ENCODE results near the gene CTU2. TPM values are rescaled to one million over a fixed set of nuclear protein-coding genes. Genes with fewer than 3 reads are reported as not detected.

The CTU2 gene
- total RNA-seq, 1 experiment from 2014 or later: 24.8 TPM

DNA sequence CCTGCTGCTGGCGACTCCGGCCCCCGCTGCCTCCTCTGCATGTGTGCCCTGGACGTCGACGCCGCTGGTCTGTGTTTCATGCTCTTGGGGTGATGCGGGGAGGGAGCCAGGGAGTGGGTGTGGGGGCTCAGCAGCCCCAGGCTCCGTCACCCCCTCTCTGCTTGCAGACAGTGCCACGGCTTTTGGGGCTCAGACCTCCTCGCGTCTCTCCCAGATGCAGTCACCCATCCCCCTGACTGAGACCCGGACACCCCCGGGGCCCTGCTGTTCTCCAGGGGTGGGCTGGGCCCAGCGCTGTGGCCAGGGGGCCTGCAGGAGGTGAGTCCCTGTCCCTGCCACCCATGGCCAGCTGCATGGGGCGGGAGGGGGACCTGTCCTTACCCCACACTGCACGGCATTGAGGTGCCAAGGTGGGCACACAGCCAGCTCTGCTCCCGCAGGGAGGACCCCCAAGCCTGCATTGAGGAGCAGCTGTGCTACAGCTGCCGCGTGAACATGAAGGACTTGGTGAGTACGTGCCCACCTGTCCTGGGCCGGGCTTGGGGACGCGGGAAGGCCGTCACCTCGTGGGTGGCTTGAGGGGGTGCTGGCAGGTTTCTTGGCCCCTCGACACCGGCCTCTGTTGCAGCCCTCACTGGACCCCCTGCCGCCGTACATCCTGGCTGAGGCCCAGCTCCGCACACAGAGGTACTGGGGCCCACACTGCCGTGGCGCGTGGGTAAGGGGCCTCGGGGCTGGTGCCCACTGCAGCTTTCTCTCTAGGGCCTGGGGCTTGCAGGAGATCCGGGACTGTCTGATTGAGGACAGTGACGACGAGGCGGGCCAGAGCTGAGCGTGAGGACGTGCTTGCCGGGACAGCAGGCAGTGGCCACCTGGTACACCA, 8.4 kb downstream of the CTU2 start:
- H3K4me1 ChIP-seq (ENCODE audit: control insufficient read depth, insufficient read depth, low read length): no peaks in the 10 kb centered on the region; the same call in 1 of the 2 replicates
- ATAC-seq (no peak), DNase-seq (ENCODE audit: low read depth, low spot score) (no peak)
- H3K36me3 ChIP-seq (ENCODE audit: control insufficient read depth, insufficient read depth, low read length): no peaks in the 10 kb centered on the region; the same call in 1 of the 2 replicates
- no peaks in the 10 kb centered on the region for H3K9me3 ChIP-seq (ENCODE audit: control insufficient read depth, insufficient read depth, low read depth, low read length)
- no peak overlapping the region for H3K4me3 ChIP-seq (ENCODE audit: low read depth in 2 of 2, low read length in 2 of 2)
- BruUV-seq (replicated peaks): no TSS peak
- intact Hi-C loops (cut with micrococcal nuclease; ENCODE audit: unreplicated experiment) (no loop called here), in situ Hi-C loops (cut with HindIII; ENCODE audit: low pct_unique_long_range_greater_than_20kb, low sequenced_read_pairs) (no loop called here)
- TF ChIP-seq SIN3A (IDR thresholded peaks at IDR 0.05; ENCODE audit: borderline replicate concordance, insufficient read depth, low read depth, low read length): no peak
- TF ChIP-seq, protein P1, sequence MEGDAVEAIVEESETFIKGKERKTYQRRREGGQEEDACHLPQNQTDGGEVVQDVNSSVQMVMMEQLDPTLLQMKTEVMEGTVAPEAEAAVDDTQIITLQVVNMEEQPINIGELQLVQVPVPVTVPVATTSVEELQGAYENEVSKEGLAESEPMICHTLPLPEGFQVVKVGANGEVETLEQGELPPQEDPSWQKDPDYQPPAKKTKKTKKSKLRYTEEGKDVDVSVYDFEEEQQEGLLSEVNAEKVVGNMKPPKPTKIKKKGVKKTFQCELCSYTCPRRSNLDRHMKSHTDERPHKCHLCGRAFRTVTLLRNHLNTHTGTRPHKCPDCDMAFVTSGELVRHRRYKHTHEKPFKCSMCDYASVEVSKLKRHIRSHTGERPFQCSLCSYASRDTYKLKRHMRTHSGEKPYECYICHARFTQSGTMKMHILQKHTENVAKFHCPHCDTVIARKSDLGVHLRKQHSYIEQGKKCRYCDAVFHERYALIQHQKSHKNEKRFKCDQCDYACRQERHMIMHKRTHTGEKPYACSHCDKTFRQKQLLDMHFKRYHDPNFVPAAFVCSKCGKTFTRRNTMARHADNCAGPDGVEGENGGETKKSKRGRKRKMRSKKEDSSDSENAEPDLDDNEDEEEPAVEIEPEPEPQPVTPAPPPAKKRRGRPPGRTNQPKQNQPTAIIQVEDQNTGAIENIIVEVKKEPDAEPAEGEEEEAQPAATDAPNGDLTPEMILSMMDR (IDR thresholded peaks at IDR 0.05): no peak
- no peak for TF ChIP-seq TCF7L2 (IDR thresholded peaks at IDR 0.05; ENCODE audit: low read depth, low read length)
- TF ChIP-seq, protein P2, sequence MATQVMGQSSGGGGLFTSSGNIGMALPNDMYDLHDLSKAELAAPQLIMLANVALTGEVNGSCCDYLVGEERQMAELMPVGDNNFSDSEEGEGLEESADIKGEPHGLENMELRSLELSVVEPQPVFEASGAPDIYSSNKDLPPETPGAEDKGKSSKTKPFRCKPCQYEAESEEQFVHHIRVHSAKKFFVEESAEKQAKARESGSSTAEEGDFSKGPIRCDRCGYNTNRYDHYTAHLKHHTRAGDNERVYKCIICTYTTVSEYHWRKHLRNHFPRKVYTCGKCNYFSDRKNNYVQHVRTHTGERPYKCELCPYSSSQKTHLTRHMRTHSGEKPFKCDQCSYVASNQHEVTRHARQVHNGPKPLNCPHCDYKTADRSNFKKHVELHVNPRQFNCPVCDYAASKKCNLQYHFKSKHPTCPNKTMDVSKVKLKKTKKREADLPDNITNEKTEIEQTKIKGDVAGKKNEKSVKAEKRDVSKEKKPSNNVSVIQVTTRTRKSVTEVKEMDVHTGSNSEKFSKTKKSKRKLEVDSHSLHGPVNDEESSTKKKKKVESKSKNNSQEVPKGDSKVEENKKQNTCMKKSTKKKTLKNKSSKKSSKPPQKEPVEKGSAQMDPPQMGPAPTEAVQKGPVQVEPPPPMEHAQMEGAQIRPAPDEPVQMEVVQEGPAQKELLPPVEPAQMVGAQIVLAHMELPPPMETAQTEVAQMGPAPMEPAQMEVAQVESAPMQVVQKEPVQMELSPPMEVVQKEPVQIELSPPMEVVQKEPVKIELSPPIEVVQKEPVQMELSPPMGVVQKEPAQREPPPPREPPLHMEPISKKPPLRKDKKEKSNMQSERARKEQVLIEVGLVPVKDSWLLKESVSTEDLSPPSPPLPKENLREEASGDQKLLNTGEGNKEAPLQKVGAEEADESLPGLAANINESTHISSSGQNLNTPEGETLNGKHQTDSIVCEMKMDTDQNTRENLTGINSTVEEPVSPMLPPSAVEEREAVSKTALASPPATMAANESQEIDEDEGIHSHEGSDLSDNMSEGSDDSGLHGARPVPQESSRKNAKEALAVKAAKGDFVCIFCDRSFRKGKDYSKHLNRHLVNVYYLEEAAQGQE (IDR thresholded peaks at IDR 0.05; ENCODE audit: insufficient read depth in 1 of 2, low read depth in 2 of 2, low read length in 1 of 2): no peak
- no peak for TF ChIP-seq POLR2AphosphoS5 (IDR thresholded peaks at IDR 0.05; ENCODE audit: low read depth, low read length)
- H3K27me3 ChIP-seq (ENCODE audit: control insufficient read depth, insufficient read depth, low read length): no peaks in the 10 kb centered on the region
- ChIA-PET CTCF (no interaction called here), POLR2A (no interaction called here)
- no peak overlapping the region for H3K27ac ChIP-seq (ENCODE audit: low read length)

GRCh38 chr16:88715312-88716190, 9.2 kb downstream of the CTU2 start:
- H3K27me3 ChIP-seq (ENCODE audit: control insufficient read depth, insufficient read depth, low read length): no peaks in the 10 kb centered on the region
- ATAC-seq (no peak), DNase-seq (ENCODE audit: low read depth, low spot score) (no peak)
- in situ Hi-C loops (cut with HindIII; ENCODE audit: low pct_unique_long_range_greater_than_20kb, low sequenced_read_pairs) (no loop called here), intact Hi-C loops (cut with micrococcal nuclease; ENCODE audit: unreplicated experiment) (no loop called here)
- H3K9me3 ChIP-seq (ENCODE audit: control insufficient read depth, insufficient read depth, low read depth, low read length): no peaks in the 10 kb centered on the region
- ChIA-PET POLR2A (no interaction called here), CTCF (no interaction called here)
- peaks cover 2% of the 10 kb centered on the region for H3K36me3 ChIP-seq (ENCODE audit: control insufficient read depth, insufficient read depth, low read length)
- BruUV-seq (replicated peaks): no TSS peak
- no peak overlapping the region for H3K4me3 ChIP-seq (ENCODE audit: low read depth in 2 of 2, low read length in 2 of 2)
- TF ChIP-seq POLR2AphosphoS5 (IDR thresholded peaks at IDR 0.05; ENCODE audit: low read depth, low read length) (no peak), TCF7L2 (IDR thresholded peaks at IDR 0.05; ENCODE audit: low read depth, low read length) (no peak), SIN3A (IDR thresholded peaks at IDR 0.05; ENCODE audit: borderline replicate concordance, insufficient read depth, low read depth, low read length) (no peak)
- TF ChIP-seq, protein P1 (IDR thresholded peaks at IDR 0.05): no peak
- TF ChIP-seq, protein P2 (IDR thresholded peaks at IDR 0.05; ENCODE audit: insufficient read depth in 1 of 2, low read depth in 2 of 2, low read length in 1 of 2): no peak
- no peak overlapping the region for H3K27ac ChIP-seq (ENCODE audit: low read length)
- H3K4me1 ChIP-seq (ENCODE audit: control insufficient read depth, insufficient read depth, low read length): no peaks in the 10 kb centered on the region; the same call in 1 of the 2 replicates
